NCI-H146 (cell line): ENCODE results near the gene FBLN2.
"Not testable (repeated sequence)": the region's sequence is repeated elsewhere in the genome, so short reads cannot be mapped to it uniquely, and the experiment has no call there.

Experiments used
- DNase-seq: peaks from one replicate; lab custom pipeline; 2025; lab: John Stamatoyannopoulos, UW

FBLN2 gene

DNA sequence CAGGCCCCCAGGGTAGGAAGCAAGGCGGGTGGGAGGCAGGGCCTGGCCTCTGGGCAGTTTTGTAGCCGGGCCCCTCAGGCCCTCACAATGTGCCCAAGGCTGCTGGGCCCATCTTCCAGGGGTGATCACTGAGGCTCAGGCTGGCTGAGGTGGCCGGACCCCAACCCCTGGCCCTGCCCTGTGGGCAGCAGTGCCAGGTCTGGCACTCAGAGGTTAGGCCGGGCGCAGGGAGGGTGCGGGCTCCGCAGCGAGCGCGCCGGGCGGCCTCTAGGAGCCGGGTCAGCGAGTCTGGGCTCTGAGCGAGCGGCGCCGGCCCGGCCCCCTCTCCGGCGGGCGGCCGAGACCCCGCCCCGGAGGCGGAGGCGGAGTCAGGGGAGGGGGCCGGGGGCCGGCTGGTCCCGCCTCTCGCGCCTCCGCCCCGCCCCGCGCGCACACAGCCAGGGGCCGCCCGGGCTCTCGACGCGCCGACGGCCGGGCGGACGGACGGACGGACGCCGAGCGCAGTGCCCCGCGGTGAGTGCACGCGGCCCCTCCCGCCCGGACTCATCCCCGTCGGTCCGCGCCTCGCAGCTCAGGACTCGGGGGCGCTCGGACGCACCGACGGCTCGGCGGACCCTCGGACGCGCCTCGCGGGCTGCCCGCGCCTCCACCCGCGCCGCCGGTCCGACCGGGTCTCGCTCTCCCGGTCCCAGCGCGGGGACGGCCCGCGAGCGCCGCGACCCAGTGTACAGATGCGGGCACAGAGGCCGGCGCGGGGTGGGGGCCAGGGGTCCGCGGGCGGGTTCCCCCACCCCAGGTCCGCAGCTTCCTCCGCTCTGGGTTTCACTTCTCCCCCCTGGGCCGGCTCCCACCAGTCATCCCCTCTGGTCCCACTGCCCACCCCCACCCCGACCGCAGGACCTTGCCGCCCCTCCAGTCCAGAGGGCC is at the start of gene FBLN2:
Gene FBLN2 (plus strand): TSS at position 430 of the 927 bp plus-strand sequence. CDS start 21,231 bp downstream, outside the sequence.
- peak; percentile 26 for DNase-seq

DNA sequence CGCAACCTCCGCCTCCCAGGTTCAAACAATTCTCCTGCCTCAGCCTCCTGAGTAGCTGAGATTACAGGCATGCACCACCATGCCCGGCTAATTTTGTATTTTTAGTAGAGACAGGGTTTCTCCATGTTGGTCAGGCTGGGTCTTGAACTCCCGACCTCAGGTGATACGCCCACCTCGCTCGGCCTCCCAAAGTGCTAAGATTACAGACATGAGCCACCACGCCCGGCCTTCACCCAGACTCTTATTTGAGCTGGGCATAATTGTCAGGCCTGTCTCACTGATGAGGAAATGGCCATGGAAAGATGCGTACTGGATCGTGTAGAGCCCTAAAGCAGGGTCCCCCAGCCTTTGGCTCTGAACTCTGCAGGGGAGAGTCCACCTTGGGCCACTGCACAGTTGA is 49.7 kb upstream of the FBLN2 start:
- not testable (repeated sequence) for DNase-seq

DNA sequence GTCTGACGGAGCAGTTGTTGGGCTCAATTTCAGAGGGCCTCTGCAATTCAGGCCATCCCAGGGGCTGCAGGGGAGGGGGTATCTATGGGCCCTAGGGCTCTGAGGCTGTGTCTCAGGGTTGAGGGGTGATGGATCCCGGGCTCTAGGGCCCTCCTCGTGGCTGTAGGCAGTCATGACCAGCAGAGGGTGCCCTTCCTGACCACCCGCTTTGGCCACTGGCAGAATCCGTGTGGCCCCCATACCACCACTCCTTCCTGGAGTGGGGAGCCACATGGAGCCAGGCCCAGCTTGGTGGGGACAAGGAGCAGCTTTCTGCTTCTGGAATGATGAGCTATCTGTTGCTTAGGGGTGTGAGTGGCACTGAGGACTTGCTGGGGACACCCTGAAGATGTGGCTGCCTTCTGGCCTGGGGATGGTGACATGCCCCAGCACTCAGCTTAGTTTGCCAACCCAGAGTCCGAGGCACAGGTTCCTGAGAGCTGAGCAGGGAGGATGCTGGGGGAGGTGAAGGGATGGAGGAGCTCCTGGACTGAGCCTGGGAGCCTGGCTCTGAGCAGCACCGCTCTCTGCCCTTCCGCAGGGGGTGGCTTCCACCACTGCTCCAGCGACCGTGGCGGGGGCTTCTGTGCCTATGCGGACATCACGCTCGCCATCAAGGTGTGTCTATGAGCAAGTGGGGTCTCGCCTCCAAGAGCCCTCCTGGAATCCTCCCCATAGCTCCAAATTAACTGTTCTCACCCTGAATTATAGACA is 48.6 kb upstream of the FBLN2 start:
- peak; percentile 2 for DNase-seq

DNA sequence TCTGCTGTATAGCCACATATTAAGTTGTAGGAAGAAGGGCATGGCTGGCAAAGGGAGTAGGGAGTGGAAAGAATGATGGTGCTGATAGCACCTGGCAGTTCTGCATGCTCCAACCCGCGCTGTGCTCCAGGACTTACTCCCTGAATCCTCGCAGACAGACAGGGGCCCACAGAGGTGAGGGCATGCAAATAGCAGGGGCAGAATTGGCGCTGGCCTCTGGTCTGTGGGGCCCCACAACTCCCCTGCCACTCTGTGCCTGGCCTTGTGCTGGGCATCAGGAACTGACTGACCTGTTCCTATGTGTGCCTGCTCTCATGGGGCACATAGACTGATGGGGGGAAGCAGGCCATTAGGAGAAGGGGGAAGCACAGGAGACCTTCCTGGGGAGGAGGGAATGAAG is 47.9 kb upstream of the FBLN2 start:
- DNase-seq: no peak

DNA sequence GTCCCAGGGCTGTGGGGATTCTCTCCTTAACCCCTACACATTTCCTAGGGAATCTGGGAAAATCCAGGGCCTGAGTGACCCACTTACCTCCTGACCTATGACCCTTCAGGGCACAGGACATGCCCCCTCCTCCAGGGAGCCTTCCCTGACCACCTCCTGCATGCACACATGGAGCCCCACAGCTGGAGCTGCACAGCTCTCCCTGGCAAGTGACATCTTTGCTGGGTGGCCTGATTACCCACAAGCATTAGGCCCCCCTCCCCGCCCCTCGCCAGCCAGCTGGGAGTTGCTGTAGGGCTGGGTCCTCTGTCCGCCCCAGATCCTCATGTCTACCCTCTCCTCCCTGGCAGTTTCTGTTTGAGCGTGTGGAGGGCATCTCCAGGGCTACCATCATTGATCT is 47.4 kb upstream of the FBLN2 start:
- DNase-seq: no peak

DNA sequence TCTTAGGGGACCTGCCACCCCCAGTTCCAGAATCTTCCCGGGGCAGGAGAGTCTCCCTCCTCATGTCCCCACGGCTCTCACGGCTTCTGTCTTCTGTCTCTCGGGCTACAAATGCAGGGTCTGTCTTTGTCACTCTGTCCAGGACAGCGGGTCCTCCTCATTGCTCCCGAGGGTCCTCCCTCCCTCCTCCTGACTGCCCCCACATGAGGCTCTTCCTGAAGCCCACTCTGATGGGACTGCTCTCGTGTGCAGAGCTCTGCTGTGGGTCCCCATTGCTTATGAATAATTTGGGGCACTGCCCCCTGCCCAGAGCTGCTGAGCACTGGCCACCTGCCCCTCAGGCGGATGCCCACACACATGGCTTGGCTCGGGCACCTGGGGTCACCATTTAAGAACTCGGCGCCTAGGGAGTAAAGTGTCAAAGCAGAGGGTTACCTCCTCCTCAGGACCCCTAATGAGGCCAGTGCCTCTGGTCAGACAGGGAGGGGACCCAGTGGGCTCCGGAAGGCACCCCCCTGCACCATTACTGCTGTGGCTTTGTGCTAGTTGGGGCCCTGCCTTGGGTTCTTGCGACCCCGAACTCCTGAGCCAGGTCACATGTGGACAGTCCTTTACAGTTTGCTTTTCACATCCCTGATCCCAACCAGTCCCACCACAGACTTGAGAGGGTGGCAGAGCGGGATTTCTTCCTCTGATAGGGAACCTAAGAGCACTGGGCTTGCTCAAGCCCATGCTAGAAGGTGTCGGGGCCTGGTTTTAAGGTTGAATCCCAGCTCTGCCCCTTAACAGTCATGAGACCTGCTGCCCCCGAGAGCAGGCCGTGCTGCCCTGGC is 46.8 kb upstream of the FBLN2 start:
- DNase-seq: no peak

DNA sequence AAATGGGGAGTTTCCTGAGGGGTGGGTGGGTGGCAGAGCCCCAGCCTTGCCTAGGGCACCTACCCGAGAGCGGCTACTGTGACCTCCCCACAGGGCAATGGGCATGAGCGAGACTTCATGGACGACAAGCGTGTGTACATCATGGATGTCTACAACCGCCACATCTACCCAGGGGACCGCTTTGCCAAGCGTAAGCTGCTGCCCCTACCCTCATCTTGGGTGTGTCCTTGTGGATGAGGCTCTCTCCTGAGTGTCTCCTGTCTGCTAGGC is 46.2 kb upstream of the FBLN2 start:
- DNase-seq: no peak

DNA sequence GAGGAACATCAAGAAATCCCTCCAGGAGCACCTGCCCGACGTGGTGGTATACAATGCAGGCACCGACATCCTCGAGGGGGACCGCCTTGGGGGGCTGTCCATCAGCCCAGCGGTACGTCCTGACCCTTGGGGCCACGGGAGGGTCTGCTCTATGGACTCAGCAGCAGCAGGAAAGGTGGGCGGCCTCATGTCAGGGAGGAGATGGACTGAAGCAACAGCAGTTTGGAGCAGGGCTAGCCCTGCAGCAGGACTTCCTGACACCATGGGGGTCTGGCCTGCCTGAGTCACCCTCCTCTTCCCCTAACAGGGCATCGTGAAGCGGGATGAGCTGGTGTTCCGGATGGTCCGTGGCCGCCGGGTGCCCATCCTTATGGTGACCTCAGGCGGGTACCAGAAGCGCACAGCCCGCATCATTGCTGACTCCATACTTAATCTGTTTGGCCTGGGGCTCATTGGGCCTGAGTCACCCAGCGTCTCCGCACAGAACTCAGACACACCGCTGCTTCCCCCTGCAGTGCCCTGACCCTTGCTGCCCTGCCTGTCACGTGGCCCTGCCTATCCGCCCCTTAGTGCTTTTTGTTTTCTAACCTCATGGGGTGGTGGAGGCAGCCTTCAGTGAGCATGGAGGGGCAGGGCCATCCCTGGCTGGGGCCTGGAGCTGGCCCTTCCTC is 44.6 kb upstream of the FBLN2 start:
- no peak for DNase-seq

DNA sequence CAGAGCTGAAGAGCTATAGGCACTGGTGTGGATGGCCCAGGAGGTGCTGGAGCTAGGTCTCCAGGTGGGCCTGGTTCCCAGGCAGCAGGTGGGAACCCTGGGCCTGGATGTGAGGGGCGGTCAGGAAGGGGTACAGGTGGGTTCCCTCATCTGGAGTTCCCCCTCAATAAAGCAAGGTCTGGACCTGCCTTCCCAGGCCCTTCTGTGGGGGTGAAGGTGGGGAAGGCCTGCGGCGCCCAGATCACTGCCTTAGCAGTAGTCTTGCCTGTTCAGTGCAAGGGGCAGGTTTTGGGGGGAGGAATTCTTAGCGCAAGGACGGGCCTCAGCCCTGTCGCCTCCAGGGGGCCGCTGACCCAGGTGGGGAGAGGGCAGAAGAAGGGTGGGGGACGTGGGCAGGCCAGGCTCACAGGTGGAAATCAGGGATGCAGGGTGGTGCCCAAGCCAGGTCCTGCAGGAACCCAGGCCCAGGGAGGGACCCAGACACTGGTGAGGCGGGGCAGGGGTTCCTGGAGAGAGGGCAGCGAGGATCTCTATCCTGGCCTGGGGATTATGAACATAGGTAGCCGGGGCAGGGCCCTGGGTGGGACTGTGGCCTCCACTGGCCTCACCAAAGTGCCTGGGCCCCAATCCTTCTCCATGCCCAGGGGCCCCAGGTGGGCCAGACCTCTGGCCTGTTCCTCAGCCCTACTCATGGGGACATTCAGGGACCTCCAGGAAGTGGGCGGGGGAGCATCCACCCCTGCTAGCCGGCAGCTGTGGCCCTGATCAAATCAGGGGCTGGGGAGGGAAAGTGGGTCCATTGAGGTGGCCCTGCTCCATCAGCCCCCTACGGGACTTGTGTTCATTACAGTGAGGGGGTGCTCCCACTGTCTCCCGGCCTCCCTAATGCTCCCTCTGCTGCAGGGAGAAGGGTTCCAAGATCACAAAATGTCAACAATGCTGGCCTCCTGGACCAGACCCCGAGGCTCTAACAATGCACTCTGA is 43.5 kb upstream of the FBLN2 start:
- DNase-seq: no peak

DNA sequence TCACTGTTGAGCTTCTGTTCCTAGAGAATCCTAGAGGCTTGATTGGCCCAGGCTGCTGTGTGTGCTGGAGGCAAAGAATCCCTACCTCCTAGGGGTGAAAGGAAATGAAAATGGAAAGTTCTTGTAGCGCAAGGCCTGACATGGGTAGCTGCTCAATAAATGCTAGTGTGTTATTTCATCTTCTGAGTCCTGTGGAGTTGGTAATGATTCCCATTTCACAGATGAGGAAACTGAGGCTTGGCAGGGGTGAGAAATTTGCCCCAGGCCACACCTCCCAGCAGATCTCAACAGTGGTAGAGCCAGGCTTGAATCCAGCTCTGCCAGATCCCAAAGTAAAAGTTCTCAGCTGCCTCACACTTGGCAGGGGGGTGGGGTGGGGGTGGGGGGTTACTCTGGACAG is 42.7 kb upstream of the FBLN2 start:
- DNase-seq: no peak

DNA sequence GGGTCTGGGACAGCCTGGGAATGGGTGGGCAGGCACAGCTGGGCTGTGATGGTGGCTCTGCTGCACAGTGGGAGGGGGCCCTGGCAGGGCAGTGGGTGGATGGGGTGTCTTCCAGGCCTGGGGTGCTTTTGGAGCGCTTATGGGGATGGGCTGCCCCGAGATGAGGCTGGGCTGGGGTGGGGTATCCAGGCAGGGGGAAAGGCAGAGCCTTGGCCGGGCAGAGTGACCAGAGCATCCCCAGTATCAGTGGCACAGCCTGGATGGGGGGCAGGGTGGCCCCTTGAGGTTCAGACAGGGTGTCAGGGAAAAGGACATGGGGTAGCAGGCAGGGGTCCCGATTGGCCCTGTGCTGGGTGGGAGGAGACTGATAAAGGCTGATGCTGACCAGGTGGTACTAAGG is 42.2 kb upstream of the FBLN2 start:
- no peak for DNase-seq

DNA sequence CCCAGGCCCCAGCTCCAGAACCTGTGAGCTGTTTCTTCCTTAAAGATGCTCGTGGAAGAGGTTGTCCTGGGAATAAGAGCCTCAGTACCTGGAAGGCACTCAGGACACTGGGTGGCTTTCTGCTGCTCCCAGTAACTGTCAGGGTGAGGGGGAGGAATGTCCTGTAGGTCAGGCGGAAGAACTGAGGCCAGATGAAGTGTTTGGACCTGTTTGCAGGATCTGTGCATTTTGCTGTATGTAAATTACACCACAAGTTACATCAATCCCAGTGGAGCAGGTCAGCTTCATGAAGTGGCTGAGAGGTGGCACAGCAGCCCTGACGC is 41.7 kb upstream of the FBLN2 start:
- no peak for DNase-seq

DNA sequence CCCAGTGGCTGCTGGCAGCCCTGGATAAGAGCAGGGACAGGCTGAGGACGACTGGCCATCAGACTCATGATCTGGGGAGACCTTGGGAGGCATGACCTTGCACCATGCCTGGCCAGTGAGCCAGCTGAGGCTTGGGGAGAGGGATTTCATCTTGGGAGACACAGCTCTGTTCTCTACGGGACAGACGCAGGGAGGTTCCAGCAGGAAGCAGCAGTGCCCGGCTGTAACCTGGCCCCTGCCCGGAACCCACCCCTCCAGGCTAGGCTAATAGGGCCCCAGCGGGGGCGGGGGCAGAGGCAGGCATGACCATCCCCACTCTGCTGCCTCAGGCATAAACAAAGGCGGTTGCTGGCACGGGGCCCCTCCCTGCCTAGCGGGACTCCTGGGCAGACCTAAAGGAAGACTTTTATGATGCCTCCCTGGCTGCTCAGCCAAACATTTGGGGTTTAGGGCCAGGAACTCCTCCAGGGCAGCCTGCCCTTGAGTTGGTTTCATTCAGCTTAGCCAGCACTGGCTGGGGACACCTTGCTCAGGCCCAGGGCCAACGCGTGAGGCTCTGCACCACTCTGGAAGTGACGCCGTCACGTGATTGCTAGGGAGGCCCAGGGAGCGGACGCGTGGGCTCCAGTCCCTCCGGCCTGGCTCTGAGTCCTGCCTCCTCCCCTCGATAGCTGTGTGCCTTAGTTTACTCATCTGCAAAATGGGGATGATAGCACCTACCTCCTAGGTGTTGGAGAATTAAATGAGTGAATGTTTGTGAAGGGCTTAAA is 41.2 kb upstream of the FBLN2 start:
- DNase-seq: no peak

DNA sequence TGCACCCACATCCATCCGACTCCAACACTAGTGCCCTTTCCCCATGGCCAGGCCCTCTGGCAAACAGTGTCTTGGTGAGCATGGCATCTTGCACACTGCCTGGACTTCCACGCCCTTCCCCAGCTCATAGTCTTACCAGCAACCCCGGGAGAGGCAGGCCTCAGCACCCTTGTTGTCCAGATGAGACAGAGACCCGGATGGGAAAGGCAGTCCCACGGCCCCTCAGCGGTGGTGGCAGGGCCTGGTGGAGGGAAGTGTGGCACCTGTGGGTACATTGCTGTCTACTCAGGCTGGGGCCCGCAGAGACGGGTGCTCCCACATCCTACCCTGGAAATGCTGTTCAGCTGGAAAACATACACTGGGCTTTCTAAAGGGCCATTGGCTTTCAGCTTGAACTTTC is 40.4 kb upstream of the FBLN2 start:
- DNase-seq: no peak

DNA sequence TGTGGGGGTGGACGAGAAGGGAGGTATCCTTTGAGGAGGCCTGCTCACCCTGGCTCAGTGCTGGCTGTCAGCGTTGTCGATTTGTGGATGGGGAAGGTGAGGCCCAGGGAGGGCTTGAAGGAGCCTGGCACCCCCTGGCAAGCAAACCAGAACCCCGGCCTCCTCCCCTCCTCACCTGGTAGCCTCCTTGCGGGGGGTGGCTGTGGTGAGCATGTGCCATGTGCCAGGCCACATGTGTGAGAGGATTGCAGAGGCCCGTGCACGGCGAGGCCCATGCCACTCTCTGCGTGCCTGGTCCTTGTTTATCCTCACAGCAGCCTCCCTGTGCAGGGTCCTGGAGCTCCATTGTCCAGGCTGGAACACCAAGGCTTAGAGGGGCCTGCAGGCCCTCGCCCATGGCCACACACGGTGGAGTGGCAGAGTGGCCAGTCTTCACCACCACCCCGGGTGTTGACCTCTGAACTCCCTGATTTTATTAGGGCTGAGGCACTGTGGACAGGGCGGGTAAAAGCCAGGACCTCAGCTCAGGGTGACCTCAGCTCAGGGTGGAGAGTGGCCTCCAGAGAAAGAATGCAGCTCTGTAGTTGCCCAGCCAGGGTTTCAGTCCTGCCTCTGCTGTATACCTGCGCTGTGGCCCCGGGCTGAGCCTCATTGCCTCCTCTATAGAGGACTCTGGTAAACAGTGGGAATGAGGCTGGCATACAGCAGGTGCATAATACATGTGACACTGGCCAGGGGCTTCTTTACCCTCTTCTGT is 39.7 kb upstream of the FBLN2 start:
- no peak for DNase-seq

DNA sequence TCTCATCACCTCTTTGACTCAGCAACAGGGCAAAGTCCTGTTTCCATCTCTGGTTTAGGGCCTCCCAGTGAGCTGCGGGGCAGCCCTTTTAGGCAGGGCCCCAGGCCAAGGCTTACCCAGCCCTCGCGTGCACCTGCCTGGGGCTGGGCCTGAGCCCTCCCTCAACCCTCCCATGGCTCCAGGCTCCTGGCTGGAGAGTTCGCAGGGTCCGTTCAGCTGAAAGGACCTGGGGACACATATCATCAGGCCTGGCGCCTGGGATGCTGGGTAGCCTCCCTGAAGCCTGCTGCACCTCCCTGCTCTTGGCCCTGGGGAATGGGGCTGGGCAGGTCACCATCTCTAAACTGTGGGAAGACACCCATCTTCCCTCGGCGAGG is 39.1 kb upstream of the FBLN2 start:
- no peak for DNase-seq

DNA sequence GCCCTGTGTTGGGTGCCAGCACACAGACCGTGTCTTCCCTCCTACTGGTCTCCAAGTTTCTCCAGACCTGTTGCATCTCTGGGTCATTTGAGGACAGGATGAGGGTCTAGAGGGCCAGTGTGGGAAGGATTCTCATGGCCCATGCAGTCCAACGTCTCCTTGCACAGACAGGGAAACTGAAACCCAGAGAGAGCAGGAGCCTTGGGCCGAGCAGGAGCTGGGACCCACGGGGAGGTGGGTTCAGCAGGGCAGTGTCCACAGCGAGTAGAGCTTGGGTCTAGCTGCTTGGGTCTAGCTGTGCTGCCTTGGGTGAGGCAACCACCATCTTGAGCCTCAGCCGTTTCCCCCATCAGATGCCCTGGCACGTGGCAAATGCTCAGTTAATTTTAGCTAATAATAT is 36.5 kb upstream of the FBLN2 start:
- no peak for DNase-seq

DNA sequence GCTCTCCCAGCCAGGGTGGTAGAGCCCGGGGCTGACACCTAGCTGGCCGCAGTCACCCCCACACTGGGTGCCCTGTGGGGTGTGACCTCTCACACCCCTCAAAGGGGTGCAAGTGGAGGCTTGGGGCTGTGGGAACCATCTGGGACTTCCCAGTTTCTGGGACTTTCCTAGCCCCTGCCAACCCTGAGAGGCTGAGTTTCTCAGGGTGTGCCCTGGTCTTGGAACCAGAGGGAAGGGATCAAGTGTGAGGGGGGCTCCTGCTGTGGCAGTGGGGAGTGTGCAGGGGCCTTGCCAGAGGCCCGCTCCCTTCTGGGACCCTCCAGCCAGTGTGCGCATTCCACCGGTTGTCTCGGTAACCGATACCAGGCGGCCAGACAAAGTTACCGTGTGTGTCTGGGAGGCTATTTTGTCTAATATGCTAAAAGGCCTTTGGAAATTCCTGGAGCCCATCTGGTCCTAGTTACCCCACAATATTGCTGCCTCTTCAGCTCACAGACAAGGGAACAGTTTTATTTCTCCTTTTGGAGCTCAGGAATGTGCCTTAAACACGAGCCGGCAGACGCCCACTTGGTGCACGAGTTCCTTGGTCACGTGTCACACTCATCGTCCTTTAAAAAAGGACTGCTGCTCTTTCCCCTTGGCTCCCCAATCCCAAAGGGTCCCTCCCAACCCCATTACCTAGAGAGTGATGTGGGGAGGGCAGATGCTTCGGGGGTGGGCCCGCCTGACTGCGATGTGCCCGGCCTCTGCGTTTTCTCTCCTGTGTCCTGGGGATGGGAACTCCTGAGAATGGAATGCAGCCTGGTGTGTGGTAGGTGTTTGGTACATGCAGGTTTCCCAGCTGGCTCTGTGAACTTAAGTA is 35.6 kb upstream of the FBLN2 start:
- no peak for DNase-seq
